A549 (cell line): ENCODE data around the gene ADCY4. TPM values are rescaled to one million over a fixed set of nuclear protein-coding genes. Genes with fewer than 3 reads are reported as not detected.

Source experiments
- ATAC-seq, 2 experiments: fragments of 200-7000 bp in 1 of 2; fragments of >200 bp in 1 of 2; cut with Nextera tagmentation in 1 of 2; cut with Tn5 transposase in 1 of 2; 3 replicates each; pipeline versions ENCODE4 v1.8.0 to v1.9.1; 2018 to 2020; ENCODE audit warnings: mild to moderate bottlenecking in 1 of 2, moderate library complexity in 1 of 2
- CTCF ChIA-PET: fragments of 300-600 bp; sonication (Branson Sonifier 250); formaldehyde crosslinking; extraction: SDS; loops from one replicate; lab custom pipeline; 2021; ENCODE audit warnings: antibody characterized with exemption, inconsistent platforms; lab: Yijun Ruan, JAX
- POLR2A ChIA-PET: fragments of 350-600 bp; formaldehyde crosslinking; extraction: SDS; loops from one replicate; lab custom pipeline; 2021; ENCODE audit warnings: antibody characterized with exemption, inconsistent platforms; lab: Yijun Ruan, JAX
- DNase-seq, 2 experiments: peaks; one replicate each; pipeline versions ENCODE4 v3.0.0 to v3.0.0-alpha.2; 2011 to 2016; ENCODE audit warnings: low read depth in 1 of 2, low spot score in 1 of 2
- FAIRE-seq: peaks from 2 replicates; lab custom pipeline; 2011; peaks lifted over from hg19 to GRCh38; lab: Jason Lieb, UNC
- H3K27ac ChIP-seq, 2 experiments: fragments of >200 bp; sonication (Bioruptor Twin); formaldehyde crosslinking; 3 replicates each; pipeline ENCODE4 v1.5.1; 2016 to 2017
- H3K4me1 ChIP-seq: fragments of >200 bp; sonication (Bioruptor Twin); formaldehyde crosslinking; 3 replicates; pipeline ENCODE4 v1.6.1; 2016
- H3K4me2 ChIP-seq: fragments of >200 bp; sonication (Bioruptor Twin); formaldehyde crosslinking; 3 replicates; pipeline ENCODE4 v1.6.1; 2016
- H3K4me3 ChIP-seq: fragments of >200 bp; sonication (Bioruptor Twin); formaldehyde crosslinking; 3 replicates; pipeline ENCODE4 v1.5.1; 2016
- H3K9me3 ChIP-seq: fragments of >200 bp; sonication (Bioruptor Twin); formaldehyde crosslinking; 3 replicates; pipeline ENCODE4 v1.6.1; 2016
- BHLHE40 ChIP-seq: IDR thresholded peaks from 2 replicates; pipeline ENCODE4 v1.6.1; 2012; ENCODE audit warnings: low read depth, low read length, inconsistent platforms
- CBX8 ChIP-seq: fragments of 200-600 bp; sonication (generic); IDR thresholded peaks from 2 replicates; pipeline ENCODE4 v1.6.1; 2016
- CEBPB ChIP-seq, 2 experiments: fragments of >200 bp in 1 of 2; sonication (Bioruptor Twin) in 1 of 2; formaldehyde crosslinking in 1 of 2; IDR thresholded peaks; 2 replicates each; pipeline ENCODE4 v1.6.1; 2012 to 2016
- ELK1 ChIP-seq: fragments of 150-350 bp; IDR thresholded peaks from 2 replicates; pipeline ENCODE4 v1.6.1; 2014; ENCODE audit warnings: low read depth, mild to moderate bottlenecking, low read length
- EP300 ChIP-seq, 2 experiments: fragments of >200 bp; sonication (Bioruptor Twin); formaldehyde crosslinking; IDR thresholded peaks; 2 replicates in 1 of 2; 3 replicates in 1 of 2; pipeline ENCODE4 v1.6.1; 2016 to 2017
- FOSB ChIP-seq: fragments of 250-450 bp; sonication (Bioruptor Pico); IDR thresholded peaks from 2 replicates; pipeline ENCODE4 v1.5.0; 2020; ENCODE audit warnings: mild to moderate bottlenecking, moderate library complexity
- FOSL2 ChIP-seq, 2 experiments: fragments of 450-650 bp in 1 of 2; fragments of >200 bp in 1 of 2; sonication (Bioruptor Twin) in 1 of 2; formaldehyde crosslinking; IDR thresholded peaks; 2 replicates each; pipeline versions ENCODE4 v1.5.0 to v1.6.1; 2016 to 2020; ENCODE audit warnings: mild to moderate bottlenecking in 1 of 2, moderate library complexity in 1 of 2
- GATA3 ChIP-seq: IDR thresholded peaks from 2 replicates; pipeline ENCODE4 v1.6.1; 2012; ENCODE audit warnings: borderline replicate concordance
- HEYL ChIP-seq: fragments of 250-450 bp; sonication (Bioruptor Pico); IDR thresholded peaks from 2 replicates; pipeline ENCODE4 v1.8.0; 2021; ENCODE audit warnings: mild to moderate bottlenecking, moderate library complexity
- HMGXB4 ChIP-seq: fragments of 250-450 bp; sonication (Bioruptor Pico); IDR thresholded peaks from 2 replicates; pipeline ENCODE4 v1.5.0; 2021; ENCODE audit warnings: mild to moderate bottlenecking, moderate library complexity, borderline replicate concordance
- JUN ChIP-seq, 2 experiments: fragments of >200 bp; sonication (Bioruptor Twin); formaldehyde crosslinking; IDR thresholded peaks; 2 replicates in 1 of 2; 3 replicates in 1 of 2; pipeline ENCODE4 v1.6.1; 2016 to 2017
- KDM5A ChIP-seq: fragments of 200-600 bp; sonication (generic); IDR thresholded peaks from 2 replicates; pipeline ENCODE4 v1.6.1; 2016; ENCODE audit warnings: antibody characterized with exemption, mild to moderate bottlenecking
- MAFK ChIP-seq: fragments of 450-650 bp; IDR thresholded peaks from 2 replicates; pipeline ENCODE4 v1.6.1; 2014; ENCODE audit not compliant: partially characterized antibody
- MAZ ChIP-seq: fragments of 150-350 bp; IDR thresholded peaks from 2 replicates; pipeline ENCODE4 v1.6.1; 2014; ENCODE audit warnings: antibody characterized with exemption, low read depth, low read length, borderline replicate concordance
- PBX3 ChIP-seq: IDR thresholded peaks from 2 replicates; pipeline ENCODE4 v1.6.1; 2012
- PHF8 ChIP-seq: fragments of 200-600 bp; sonication (generic); IDR thresholded peaks from 2 replicates; pipeline ENCODE4 v1.6.1; 2016; ENCODE audit warnings: low read depth, mild to moderate bottlenecking, antibody characterized with exemption, moderate library complexity, borderline replicate concordance
- RARB ChIP-seq: fragments of 250-450 bp; sonication (Bioruptor Pico); IDR thresholded peaks from 2 replicates; pipeline ENCODE4 v1.8.0; 2021; ENCODE audit warnings: mild to moderate bottlenecking, moderate library complexity
- RCOR1 ChIP-seq: fragments of 150-350 bp; IDR thresholded peaks from 2 replicates; pipeline ENCODE4 v1.6.1; 2014; ENCODE audit warnings: antibody characterized with exemption, low read length, low read depth
- TFCP2L1 ChIP-seq: fragments of 250-450 bp; sonication (Bioruptor Pico); IDR thresholded peaks from 2 replicates; pipeline ENCODE4 v1.5.0; 2021; ENCODE audit warnings: mild to moderate bottlenecking
- TP53 ChIP-seq: fragments of 250-450 bp; sonication (Bioruptor Pico); IDR thresholded peaks from 2 replicates; pipeline ENCODE4 v1.5.0; 2021; ENCODE audit warnings: mild to moderate bottlenecking, moderate library complexity
- USF2 ChIP-seq: fragments of 450-650 bp; IDR thresholded peaks from 2 replicates; pipeline ENCODE4 v1.6.1; 2014; ENCODE audit warnings: antibody characterized with exemption
- ZFP36 ChIP-seq: fragments of 450-650 bp; IDR thresholded peaks from 2 replicates; pipeline ENCODE4 v1.6.1; 2014; ENCODE audit warnings: borderline replicate concordance; ENCODE audit not compliant: partially characterized antibody
- WGBS: methylation state at CpG from one replicate; pipeline ENCODE4 v1.1.6; 2017; ENCODE audit errors: missing lambda C conversion rate; 5-methylcytosine and 5-hydroxymethylcytosine counted together
- polyA plus RNA-seq, 4 experiments: library from polyadenylated mRNA; depleted of rRNA in 3 of 4; stranded (reverse); fragments of >200 nt; fragmentation: RNase III in 1 of 4; extraction: RNeasy Plus Mini Kit Qiagen cat#74134 plus additional on column Dnase treatment in 1 of 4; gene quantifications; 2 replicates in 3 of 4; 3 replicates in 1 of 4; pipeline ENCODE4 v1.2.3, GENCODE V29; 2011 to 2017

The ADCY4 gene
- polyA plus RNA-seq, 2 of the 4 experiments (the other 2 are of a cell fraction) = not detected

- H3K4me1 ChIP-seq = no peaks in the 10 kb centered on the region
- TF ChIP-seq USF2 = no peak
- TF ChIP-seq MAFK = no peak
- no peak for TF ChIP-seq KDM5A
- TF ChIP-seq RCOR1 = no peak
- no peak for TF ChIP-seq FOSB
- TF ChIP-seq TFCP2L1 (CRISPR knock-in tag) = no peak
- no peak for TF ChIP-seq BHLHE40
- TF ChIP-seq CBX8 = no peak
- TF ChIP-seq HEYL (CRISPR knock-in tag) = no peak
- TF ChIP-seq FOSL2 (IDR thresholded peaks at IDR 0.05) = no peak
- no peak for TF ChIP-seq FOSL2 (CRISPR knock-in tag; IDR thresholded peaks at IDR 0.05)
- TF ChIP-seq PBX3 = no peak
- no peak for TF ChIP-seq ELK1
- TF ChIP-seq GATA3 = no peak
- no peak for TF ChIP-seq ZFP36
- no peak for TF ChIP-seq CEBPB (IDR thresholded peaks at IDR 0.05)
- TF ChIP-seq RARB (CRISPR knock-in tag) = no peak
- no peak for TF ChIP-seq TP53 (CRISPR knock-in tag)
- TF ChIP-seq MAZ = no peak
- TF ChIP-seq HMGXB4 = no peak
- no peak for DNase-seq
- 87% methylated on average over 11 of the region's 11 CpGs for WGBS
- ChIA-PET POLR2A (no interaction called here), CTCF (interaction anchor here (0.6 to 34.0 kb wide), 6 partner anchors 12 to 152 kb away, joined by 3 to 469 read pairs (median 5); partner anchors contain the start of genes CIDEB, DHRS1, LTB4R and LTB4R2)
- no peak for ATAC-seq
- no peak overlapping the region for H3K27ac ChIP-seq
- no peak for FAIRE-seq
- no peak overlapping the region for H3K4me2 ChIP-seq
- H3K4me3 ChIP-seq = no peak overlapping the region
- H3K9me3 ChIP-seq = no peaks in the 10 kb centered on the region
Observed at GRCh38 chr14:24284501-24285035, 50.3 kb downstream of the ADCY4 start.

- CTCF ChIA-PET = interaction anchor here (2.0 to 34.0 kb wide), 4 partner anchors 12 to 41 kb away, joined by 6 to 469 read pairs (median 16); partner anchors contain the start of genes CIDEB, DHRS1, LTB4R and LTB4R2
- TF ChIP-seq EP300 (IDR thresholded peaks at IDR 0.05) = no peak
- no peak for TF ChIP-seq JUN (IDR thresholded peaks at IDR 0.05)
- no peak for TF ChIP-seq PHF8
- POLR2A ChIA-PET = interaction anchor here (1.2 kb wide), 1 partner anchor 13 kb away, joined by 3 read pairs; the partner anchor contains the start of gene RABGGTA
- FAIRE-seq = no peak
- Histone ChIP-seq H3K4me2 (no peak overlapping the region), H3K9me3 (no peaks in the 10 kb centered on the region), H3K27ac (no peak overlapping the region), H3K4me1 (no peaks in the 10 kb centered on the region), H3K4me3 (no peak overlapping the region)
- ATAC-seq = no peak
- 77% methylated on average over 5 of the region's 5 CpGs for WGBS
- no peak for DNase-seq
Observed at GRCh38 chr14:24283796-24284460, 50.9 kb downstream of the ADCY4 start.
